ENCODE results near the gene KRT37.

Gene KRT37

GRCh38 chr17:41439375-41439774 lies 15.0 kb upstream of the KRT37 start:
- Histone ChIP-seq H2AFZ (ENCODE audit: low read length) (no peak overlapping the region), H3K9me2 (ENCODE audit: low read depth, low read length) (no peaks in the 10 kb centered on the region), H3K4me1 (ENCODE audit: insufficient read depth, low read length, severe bottlenecking) (no peaks in the 10 kb centered on the region), H4K20me1 (ENCODE audit: insufficient read depth, low read length) (no peaks in the 10 kb centered on the region; the same call in 1 of the 2 replicates), H3K4me3 (ENCODE audit: low read depth, low read length, poor library complexity, severe bottlenecking) (no peak overlapping the region), H3K9ac (ENCODE audit: low read length) (no peak overlapping the region), H3F3A (ENCODE audit: insufficient read depth, low read length) (no peaks in the 10 kb centered on the region), H3K9me3 (ENCODE audit: low read length) (no peaks in the 10 kb centered on the region), H3K36me3 (ENCODE audit: insufficient read depth, low read length) (no peaks in the 10 kb centered on the region), H3K27ac (ENCODE audit: low read depth, low read length, poor library complexity, severe bottlenecking) (no peak overlapping the region), H3K79me2 (ENCODE audit: insufficient read depth, low read length) (no peaks in the 10 kb centered on the region), H3K27me3 (ENCODE audit: insufficient read depth, low read length) (0 out of 2 replicates have a peak, but pooled peaks cover 4% of the 10 kb centered on the region), H3K4me2 (ENCODE audit: low read length) (no peak overlapping the region)
- no peak for TF ChIP-seq CTCF (IDR thresholded peaks at IDR 0.05; ENCODE audit: low read length)
- TF ChIP-seq EZH2 (IDR thresholded peaks at IDR 0.05; ENCODE audit: borderline replicate concordance, low read length) = no peak

GRCh38 chr17:41437769-41438168 lies 13.4 kb upstream of the KRT37 start:
- Histone ChIP-seq H2AFZ (ENCODE audit: low read length) (no peak overlapping the region), H3K4me1 (ENCODE audit: insufficient read depth, low read length, severe bottlenecking) (no peaks in the 10 kb centered on the region), H3K9me3 (ENCODE audit: low read length) (no peaks in the 10 kb centered on the region), H3K9ac (ENCODE audit: low read length) (no peak overlapping the region), H3K36me3 (ENCODE audit: insufficient read depth, low read length) (no peaks in the 10 kb centered on the region), H3K9me2 (ENCODE audit: low read depth, low read length) (no peaks in the 10 kb centered on the region), H3K27ac (ENCODE audit: low read depth, low read length, poor library complexity, severe bottlenecking) (no peak overlapping the region), H3K4me3 (ENCODE audit: low read depth, low read length, poor library complexity, severe bottlenecking) (no peak overlapping the region), H4K20me1 (ENCODE audit: insufficient read depth, low read length) (no peaks in the 10 kb centered on the region; the same call in 1 of the 2 replicates), H3F3A (ENCODE audit: insufficient read depth, low read length) (no peaks in the 10 kb centered on the region), H3K79me2 (ENCODE audit: insufficient read depth, low read length) (no peaks in the 10 kb centered on the region), H3K27me3 (ENCODE audit: insufficient read depth, low read length) (0 out of 2 replicates have a peak, but pooled peaks cover 4% of the 10 kb centered on the region), H3K4me2 (ENCODE audit: low read length) (no peak overlapping the region)
- TF ChIP-seq EZH2 (IDR thresholded peaks at IDR 0.05; ENCODE audit: borderline replicate concordance, low read length) (no peak), CTCF (IDR thresholded peaks at IDR 0.05; ENCODE audit: low read length) (no peak)

GRCh38 chr17:41437254-41437653 lies 12.9 kb upstream of the KRT37 start:
- Histone ChIP-seq H4K20me1 (ENCODE audit: insufficient read depth, low read length) (no peaks in the 10 kb centered on the region; the same call in 1 of the 2 replicates), H3K27ac (ENCODE audit: low read depth, low read length, poor library complexity, severe bottlenecking) (no peak overlapping the region), H3F3A (ENCODE audit: insufficient read depth, low read length) (no peaks in the 10 kb centered on the region), H3K9me2 (ENCODE audit: low read depth, low read length) (no peaks in the 10 kb centered on the region), H3K36me3 (ENCODE audit: insufficient read depth, low read length) (no peaks in the 10 kb centered on the region), H3K4me2 (ENCODE audit: low read length) (no peak overlapping the region), H3K79me2 (ENCODE audit: insufficient read depth, low read length) (no peaks in the 10 kb centered on the region), H3K9me3 (ENCODE audit: low read length) (no peaks in the 10 kb centered on the region), H3K4me1 (ENCODE audit: insufficient read depth, low read length, severe bottlenecking) (no peaks in the 10 kb centered on the region), H2AFZ (ENCODE audit: low read length) (no peak overlapping the region), H3K27me3 (ENCODE audit: insufficient read depth, low read length) (no peaks in the 10 kb centered on the region), H3K4me3 (ENCODE audit: low read depth, low read length, poor library complexity, severe bottlenecking) (no peak overlapping the region), H3K9ac (ENCODE audit: low read length) (no peak overlapping the region)
- TF ChIP-seq EZH2 (IDR thresholded peaks at IDR 0.05; ENCODE audit: borderline replicate concordance, low read length) (no peak), CTCF (IDR thresholded peaks at IDR 0.05; ENCODE audit: low read length) (no peak)
